OCI-LY7 (cell line): Measurements from ENCODE around the gene HMGA1. TPM values are rescaled to one million over a fixed set of nuclear protein-coding genes. Genes with fewer than 3 reads are reported as not detected.

ENCODE experiments used
- BruUV-seq: library from RNA; stranded (reverse); fragments of 400-500 nt; replicated peaks from 2 replicates; lab custom pipeline; 2021; lab: Mats Ljungman, UMichigan
- CTCF ChIA-PET: fragments of 300-600 bp; sonication (Branson Sonifier 250); formaldehyde crosslinking; loops from one replicate; lab custom pipeline; 2022; ENCODE audit warnings: antibody characterized with exemption; ENCODE audit not compliant: unreplicated experiment; lab: Charles Lee
- POLR2A ChIA-PET: fragments of 300-600 bp; sonication (Branson Sonifier 250); formaldehyde crosslinking; loops from one replicate; lab custom pipeline; 2022; ENCODE audit warnings: antibody characterized with exemption; lab: Charles Lee
- DNase-seq: peaks from one replicate; pipeline ENCODE4 v3.0.0-alpha.2; 2015; ENCODE audit warnings: low spot score
- H2AFZ ChIP-seq: fragments of 200-600 bp; sonication (generic), shearing (Covaris generic); 2 replicates; pipeline ENCODE4 v1.6.1; 2014; ENCODE audit warnings: mild to moderate bottlenecking, antibody characterized with exemption, low read length, moderate library complexity
- H3K27ac ChIP-seq: fragments of 200-600 bp; sonication (generic); 2 replicates; pipeline ENCODE4 v1.5.1; 2014; ENCODE audit warnings: mixed run types, low read depth, mild to moderate bottlenecking, moderate library complexity, low read length, inconsistent platforms; ENCODE audit not compliant: poor library complexity, severe bottlenecking
- H3K36me3 ChIP-seq: fragments of 200-600 bp; sonication (generic); 2 replicates; pipeline ENCODE4 v1.6.1; 2014; ENCODE audit warnings: mild to moderate bottlenecking, antibody characterized with exemption, low read length, moderate library complexity, mixed read lengths; ENCODE audit not compliant: insufficient read depth
- H3K4me1 ChIP-seq: fragments of 200-600 bp; sonication (generic); 2 replicates; pipeline ENCODE4 v1.5.1; 2014; ENCODE audit warnings: mild to moderate bottlenecking, low read length; ENCODE audit not compliant: insufficient read depth, poor library complexity, severe bottlenecking
- H3K4me2 ChIP-seq: fragments of 200-600 bp; sonication (generic); 2 replicates; pipeline ENCODE4 v1.6.1; 2014; ENCODE audit warnings: mild to moderate bottlenecking, low read length
- H3K4me3 ChIP-seq: fragments of 200-600 bp; sonication (generic); 2 replicates; pipeline ENCODE4 v1.5.1; 2014; ENCODE audit warnings: mild to moderate bottlenecking, low read depth, low read length; ENCODE audit not compliant: poor library complexity, severe bottlenecking
- H3K79me2 ChIP-seq: fragments of 200-600 bp; sonication (generic); 2 replicates; pipeline ENCODE4 v1.6.1; 2016; ENCODE audit warnings: low read depth, mild to moderate bottlenecking, low read length, moderate library complexity, mixed read lengths; ENCODE audit not compliant: insufficient read depth
- H3K9me2 ChIP-seq: fragments of 200-600 bp; sonication (generic); 2 replicates; pipeline ENCODE4 v1.6.1; 2016; ENCODE audit warnings: mild to moderate bottlenecking, low read length, mixed read lengths; ENCODE audit not compliant: insufficient read depth
- H3K9me3 ChIP-seq: fragments of 200-600 bp; sonication (generic); 2 replicates; pipeline ENCODE4 v1.6.1; 2014; ENCODE audit warnings: mild to moderate bottlenecking, mixed run types, low read length, mixed read lengths
- H4K20me1 ChIP-seq: fragments of 200-600 bp; sonication (generic); 2 replicates; pipeline ENCODE4 v1.6.1; 2014; ENCODE audit warnings: mild to moderate bottlenecking, antibody characterized with exemption, low read length, moderate library complexity, mixed read lengths; ENCODE audit not compliant: insufficient read depth
- CTCF ChIP-seq: fragments of 200-600 bp; sonication (generic); conservative IDR thresholded peaks from 2 replicates; pipeline ENCODE4 v1.5.1; 2014; ENCODE audit warnings: mild to moderate bottlenecking, antibody characterized with exemption, low read length, moderate library complexity, mixed read lengths
- EZH2phosphoT487 ChIP-seq: fragments of 200-600 bp; sonication (generic); IDR thresholded peaks from 2 replicates; pipeline ENCODE4 v1.6.1; 2018; ENCODE audit warnings: low read depth, borderline replicate concordance, mild to moderate bottlenecking, mixed run types, antibody characterized with exemption, low read length, moderate library complexity, mixed read lengths
- intact Hi-C: fragments of 100-400 bp; cut with micrococcal nuclease; formaldehyde crosslinking; loops from one replicate; pipeline ENCODE4 v1.10.0; 2022; ENCODE audit not compliant: unreplicated experiment
- total RNA-seq, 2 experiments: library from RNA; depleted of rRNA in 1 of 2; stranded (reverse); fragments of >200 nt in 1 of 2; shearing (Covaris generic) in 1 of 2; gene quantifications; 2 replicates each; pipeline ENCODE4 v1.2.3, GENCODE V29; 2014 to 2022

HMGA1 gene
- total RNA-seq, 2 experiments from 2014 or later, result 435 to 764 TPM

GRCh38 chr6:34200340-34200971 is 36.2 kb upstream of the HMGA1 start:
- Histone ChIP-seq H3K36me3 (no peaks in the 10 kb centered on the region), H2AFZ (no peak overlapping the region), H3K4me2 (no peak overlapping the region), H4K20me1 (no peaks in the 10 kb centered on the region), H3K9me3 (peaks cover 8% of the 10 kb centered on the region; the same call in 1 of the 2 replicates), H3K4me1 (peaks cover 7% of the 10 kb centered on the region), H3K79me2 (no peaks in the 10 kb centered on the region), H3K27ac (no peak overlapping the region), H3K9me2 (no peaks in the 10 kb centered on the region), H3K4me3 (no peak overlapping the region)
- BruUV-seq, result no TSS peak
- POLR2A ChIA-PET, result interaction anchor here (0.6 kb wide), 2 partner anchors 45 to 187 kb away, joined by 3 to 4 read pairs; no protein-coding TSS in a partner anchor
- CTCF ChIA-PET, result no interaction called here
- intact Hi-C loops, result no loop called here
- DNase-seq, result no peak
- TF ChIP-seq CTCF (no peak), EZH2phosphoT487 (no peak)

DNA sequence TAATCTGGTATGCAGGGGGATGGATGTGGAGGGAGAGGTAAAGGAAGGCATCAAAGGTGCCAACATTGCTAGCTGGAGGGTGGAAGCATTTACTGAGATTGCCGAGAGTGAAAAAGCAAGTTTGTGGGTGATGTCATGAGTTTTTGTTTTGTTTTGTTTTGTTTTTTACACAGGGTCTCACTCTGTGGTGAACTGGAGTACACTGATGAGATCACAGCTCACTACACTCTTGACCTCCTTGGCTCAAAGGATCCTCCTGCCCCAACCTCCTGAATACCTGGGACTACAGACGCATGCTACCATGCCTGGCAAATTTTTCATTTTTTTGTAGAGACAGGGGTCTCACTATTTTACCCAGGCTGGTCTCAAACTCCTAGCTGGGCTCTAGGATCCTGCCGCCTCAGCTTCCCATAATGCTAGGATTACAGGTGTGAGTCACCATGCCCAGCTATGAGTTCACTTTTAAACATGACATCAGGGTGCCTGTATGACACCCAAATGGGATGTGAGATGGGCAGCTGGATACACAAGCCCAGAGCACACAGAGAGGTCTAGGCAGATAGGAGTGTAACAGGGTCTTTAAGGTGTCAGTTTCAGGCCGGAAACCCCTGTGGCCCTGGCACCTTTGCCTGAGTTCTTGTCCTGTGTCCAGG is 35.1 kb upstream of the HMGA1 start:
- Histone ChIP-seq H3K9me3 (peaks cover 8% of the 10 kb centered on the region; the same call in 1 of the 2 replicates), H3K27ac (no peak overlapping the region), H3K36me3 (no peaks in the 10 kb centered on the region), H3K9me2 (no peaks in the 10 kb centered on the region), H3K4me1 (peaks cover under 1% of the 10 kb centered on the region), H3K4me3 (no peak overlapping the region), H3K4me2 (no peak overlapping the region), H4K20me1 (no peaks in the 10 kb centered on the region), H2AFZ (no peak overlapping the region), H3K79me2 (no peaks in the 10 kb centered on the region)
- ChIA-PET CTCF (interaction anchor here (1.2 to 1.3 kb wide), 2 partner anchors 11 to 938 kb away, joined by 3 read pairs; no protein-coding TSS in a partner anchor), POLR2A (interaction anchor here (0.6 kb wide), 1 partner anchor 43 kb away, joined by 3 read pairs; no protein-coding TSS in a partner anchor)
- BruUV-seq, result no TSS peak
- intact Hi-C loops, result no loop called here
- no peak for TF ChIP-seq CTCF
- no peak for TF ChIP-seq EZH2phosphoT487
- DNase-seq, result no peak
